GM18502 (cell line): ENCODE measurements around the gene UGT2A3.

Source experiments
- ATAC-seq: cut with Tn5 transposase; IDR thresholded peaks from one replicate; pipeline ENCODE4 v1.9.1; 2021; ENCODE audit warnings: mild to moderate bottlenecking; ENCODE audit not compliant: unreplicated experiment, poor library complexity

UGT2A3 gene

GRCh38 chr4:68921051-68921450 is 30.6 kb downstream of the UGT2A3 start:
- no peak for ATAC-seq

GRCh38 chr4:68917016-68917415 is 34.6 kb downstream of the UGT2A3 start:
- ATAC-seq, result no peak

GRCh38 chr4:68912807-68913206 is 38.8 kb downstream of the UGT2A3 start:
- ATAC-seq, result no peak

- ATAC-seq, result no peak
Observed at GRCh38 chr4:68909385-68909784, 42.2 kb downstream of the UGT2A3 start.

- no peak for ATAC-seq
Observed at GRCh38 chr4:68907788-68908700, 43.6 kb downstream of the UGT2A3 start.

- ATAC-seq, result no peak
Observed at GRCh38 chr4:68907245-68907644, 44.4 kb downstream of the UGT2A3 start.

- ATAC-seq, result no peak
Observed at GRCh38 chr4:68906780-68907137, 44.8 kb downstream of the UGT2A3 start.

- no peak for ATAC-seq
Observed at GRCh38 chr4:68905939-68906779, 45.4 kb downstream of the UGT2A3 start.

- no peak for ATAC-seq
Observed at GRCh38 chr4:68905598-68905938, 46.0 kb downstream of the UGT2A3 start.

- peak; percentile 55 for ATAC-seq
Observed at GRCh38 chr4:68904786-68905185, 46.8 kb downstream of the UGT2A3 start.

GRCh38 chr4:68896749-68897148 is 54.9 kb downstream of the UGT2A3 start:
- ATAC-seq, result no peak

GRCh38 chr4:68895561-68896198 is 55.9 kb downstream of the UGT2A3 start:
- ATAC-seq, result no peak

GRCh38 chr4:68892861-68893260 is 58.7 kb downstream of the UGT2A3 start:
- no peak for ATAC-seq

GRCh38 chr4:68891678-68892077 is 59.9 kb downstream of the UGT2A3 start:
- no peak for ATAC-seq

- ATAC-seq, result no peak
Observed at GRCh38 chr4:68885545-68885944, 66.1 kb downstream of the UGT2A3 start.

GRCh38 chr4:68883870-68884269 is 67.7 kb downstream of the UGT2A3 start:
- ATAC-seq, result no peak
